CD14-positive monocyte (primary cell): ENCODE measurements around the gene SNAI1. TPM values are rescaled to one million over a fixed set of nuclear protein-coding genes. Genes with fewer than 3 reads are reported as not detected.

Experiments
- DNase-seq, 3 donors: peaks; one replicate each; pipeline ENCODE4 v3.0.0-alpha.2; 2011 to 2022
- H2AFZ ChIP-seq: 2 replicates; pipeline ENCODE4 v1.6.0; 2012; ENCODE audit warnings: mild to moderate bottlenecking, low read depth, low read length, inconsistent platforms; ENCODE audit not compliant: insufficient read depth, poor library complexity, severe bottlenecking
- H3K27ac ChIP-seq, 2 donors: 1 replicate in 1 of 2; 2 replicates in 1 of 2; pipeline ENCODE4 v1.5.1; 2012 to 2013; ENCODE audit warnings: low read length in 2 of 2, control low read depth in 1 of 2, inconsistent platforms in 1 of 2, low read depth in 1 of 2, mild to moderate bottlenecking in 1 of 2
- H3K27me3 ChIP-seq, 2 donors: one replicate each; pipeline versions ENCODE4 v1.6.0 to v1.6.1; 2011 to 2013; ENCODE audit warnings: low read length in 2 of 2; ENCODE audit not compliant: control insufficient read depth in 2 of 2, insufficient read depth in 2 of 2
- H3K36me3 ChIP-seq, 2 donors: replicated peaks in 1 of 2; 1 replicate in 1 of 2; 2 replicates in 1 of 2; pipeline versions ENCODE4 v1.5.1 to v1.6.1; 2012 to 2013; ENCODE audit warnings: low read length in 2 of 2, control low read depth in 1 of 2, inconsistent platforms in 1 of 2, mild to moderate bottlenecking in 1 of 2; ENCODE audit not compliant: insufficient read depth in 2 of 2, control insufficient read depth in 1 of 2
- H3K4me1 ChIP-seq, 2 donors: 1 replicate in 1 of 2; 2 replicates in 1 of 2; pipeline versions ENCODE4 v1.5.1 to v1.6.1; 2012 to 2013; ENCODE audit warnings: low read length in 2 of 2, control low read depth in 1 of 2, inconsistent platforms in 1 of 2, mild to moderate bottlenecking in 1 of 2, moderate library complexity in 1 of 2; ENCODE audit not compliant: insufficient read depth in 2 of 2, control insufficient read depth in 1 of 2
- H3K4me2 ChIP-seq: replicated peaks from 2 replicates; pipeline ENCODE3; 2012; ENCODE audit warnings: low read length, moderate library complexity, mild to moderate bottlenecking; ENCODE audit not compliant: poor library complexity, severe bottlenecking; ENCODE audit errors: extremely low read depth
- H3K4me3 ChIP-seq, 3 experiments: fragments of 200-600 bp in 1 of 3; sonication (generic) in 1 of 3; replicated peaks in 1 of 3; 1 replicate in 2 of 3; 2 replicates in 1 of 3; pipeline ENCODE4 v1.5.1; 2011 to 2013; ENCODE audit warnings: low read length in 3 of 3, mild to moderate bottlenecking in 3 of 3, control low read depth in 2 of 3, low read depth in 2 of 3, inconsistent platforms in 1 of 3, moderate library complexity in 1 of 3
- H3K79me2 ChIP-seq: 2 replicates; pipeline ENCODE4 v1.6.0; 2012; ENCODE audit warnings: mild to moderate bottlenecking, control low read depth, inconsistent platforms, low read length, moderate library complexity; ENCODE audit not compliant: insufficient read depth
- H3K9ac ChIP-seq: 2 replicates; pipeline ENCODE4 v1.6.0; 2017; ENCODE audit warnings: low read length, mild to moderate bottlenecking; ENCODE audit not compliant: insufficient read depth, poor library complexity, severe bottlenecking
- H3K9me3 ChIP-seq, 2 donors: replicated peaks in 1 of 2; 1 replicate in 1 of 2; 2 replicates in 1 of 2; pipeline versions ENCODE4 v1.5.1 to v1.6.1; 2012 to 2013; ENCODE audit warnings: low read length in 2 of 2, control low read depth in 1 of 2; ENCODE audit not compliant: control insufficient read depth in 1 of 2, insufficient read depth in 1 of 2
- H4K20me1 ChIP-seq: 2 replicates; pipeline ENCODE4 v1.6.0; 2012; ENCODE audit warnings: mild to moderate bottlenecking, low read length, control low read depth, moderate library complexity; ENCODE audit not compliant: insufficient read depth
- H3K27ac Mint-ChIP-seq, 7 donors: one replicate each; pipeline ENCODE4 v1.8.0; 2020; ENCODE audit warnings: mild to moderate bottlenecking in 7 of 7, mixed read lengths in 7 of 7, moderate library complexity in 6 of 7, inconsistent platforms in 2 of 7
- H3K27me3 Mint-ChIP-seq, 3 donors: one replicate each; pipeline ENCODE4 v1.8.0; 2021 to 2022; ENCODE audit warnings: low read depth in 3 of 3, mild to moderate bottlenecking in 3 of 3, mixed read lengths in 3 of 3, moderate library complexity in 3 of 3, inconsistent platforms in 1 of 3
- H3K36me3 Mint-ChIP-seq, 2 donors: one replicate each; pipeline ENCODE4 v1.8.0; 2020; ENCODE audit warnings: mixed read lengths in 2 of 2, inconsistent platforms in 1 of 2, mild to moderate bottlenecking in 1 of 2
- H3K4me1 Mint-ChIP-seq: one replicate; pipeline ENCODE4 v1.8.0; 2020; ENCODE audit warnings: mild to moderate bottlenecking, mixed read lengths
- H3K4me3 Mint-ChIP-seq, 2 donors: one replicate each; pipeline ENCODE4 v1.8.0; 2020; ENCODE audit warnings: mild to moderate bottlenecking in 2 of 2, mixed read lengths in 2 of 2, moderate library complexity in 1 of 2
- H3K9me3 Mint-ChIP-seq, 7 donors: one replicate each; pipeline ENCODE4 v1.8.0; 2020 to 2022; ENCODE audit warnings: mixed read lengths in 7 of 7, mild to moderate bottlenecking in 6 of 7, moderate library complexity in 6 of 7, inconsistent platforms in 2 of 7
- WGBS: methylation state at CpG from one replicate; pipeline ENCODE4 v1.1.5; 2013; ENCODE audit warnings: missing lambda C conversion rate; ENCODE audit not compliant: insufficient coverage; 5-methylcytosine and 5-hydroxymethylcytosine counted together
- intact Hi-C, 2 donors: fragments of 100-400 bp; cut with micrococcal nuclease; formaldehyde crosslinking; loops; one replicate each; pipeline versions ENCODE4 v1.15.0 to v1.15.1; 2023
- polyA plus RNA-seq, 3 donors: library from polyadenylated mRNA; depleted of rRNA in 1 of 3; unstranded in 2 of 3; stranded (reverse) in 1 of 3; fragments of 300-500 nt in 2 of 3; fragments of >200 nt in 1 of 3; fragmentation: Illumina TruSeq in 2 of 3; gene quantifications; 1 replicate in 2 of 3; 2 replicates in 1 of 3; pipeline ENCODE4 v1.2.3, GENCODE V29; 2012 to 2021
- TF ChIP-seq, protein P1 (sequence below): fragments of 200-600 bp; IDR thresholded peaks from one replicate; pipeline ENCODE4 v1.8.0; 2022; ENCODE audit warnings: antibody characterized with exemption, mild to moderate bottlenecking

The SNAI1 gene
- polyA plus RNA-seq, 3 donors, result 2.4 to 181 (median 2.6) TPM

- no peak overlapping the region for H3K27ac ChIP-seq
- no peak overlapping the region for H3K4me2 ChIP-seq
- no peak overlapping the region for H3K9ac ChIP-seq
- H3K27me3 ChIP-seq, result no peaks in the 10 kb centered on the region
- H2AFZ ChIP-seq, result no peak overlapping the region
- H3K36me3 Mint-ChIP-seq, result peaks cover 0 to 5% of the 10 kb centered on the region in 2 donors
- no peak overlapping the region for H3K4me3 ChIP-seq
- H3K9me3 ChIP-seq, result no peaks in the 10 kb centered on the region
- intact Hi-C loops, result no loop called here
- H3K4me1 Mint-ChIP-seq, result peaks cover 52% of the 10 kb centered on the region
- H3K27me3 Mint-ChIP-seq, result peaks cover 4 to 10% (median 7%) of the 10 kb centered on the region in 3 donors
- WGBS, result 84% methylated on average over 4 of the region's 4 CpGs
- H3K79me2 ChIP-seq, result no peaks in the 10 kb centered on the region
- H3K4me3 Mint-ChIP-seq, result no peak overlapping the region
- peak overlapping the region in 3 of 7 donors; percentile 15 to 60 (median 58) for H3K27ac Mint-ChIP-seq
- peaks cover 48% of the 10 kb centered on the region in 2 donors for H3K4me1 ChIP-seq
- TF ChIP-seq, protein P1, sequence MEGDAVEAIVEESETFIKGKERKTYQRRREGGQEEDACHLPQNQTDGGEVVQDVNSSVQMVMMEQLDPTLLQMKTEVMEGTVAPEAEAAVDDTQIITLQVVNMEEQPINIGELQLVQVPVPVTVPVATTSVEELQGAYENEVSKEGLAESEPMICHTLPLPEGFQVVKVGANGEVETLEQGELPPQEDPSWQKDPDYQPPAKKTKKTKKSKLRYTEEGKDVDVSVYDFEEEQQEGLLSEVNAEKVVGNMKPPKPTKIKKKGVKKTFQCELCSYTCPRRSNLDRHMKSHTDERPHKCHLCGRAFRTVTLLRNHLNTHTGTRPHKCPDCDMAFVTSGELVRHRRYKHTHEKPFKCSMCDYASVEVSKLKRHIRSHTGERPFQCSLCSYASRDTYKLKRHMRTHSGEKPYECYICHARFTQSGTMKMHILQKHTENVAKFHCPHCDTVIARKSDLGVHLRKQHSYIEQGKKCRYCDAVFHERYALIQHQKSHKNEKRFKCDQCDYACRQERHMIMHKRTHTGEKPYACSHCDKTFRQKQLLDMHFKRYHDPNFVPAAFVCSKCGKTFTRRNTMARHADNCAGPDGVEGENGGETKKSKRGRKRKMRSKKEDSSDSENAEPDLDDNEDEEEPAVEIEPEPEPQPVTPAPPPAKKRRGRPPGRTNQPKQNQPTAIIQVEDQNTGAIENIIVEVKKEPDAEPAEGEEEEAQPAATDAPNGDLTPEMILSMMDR, result no peak
- no peaks in the 10 kb centered on the region for H4K20me1 ChIP-seq
- DNase-seq, result no peak
- no peaks in the 10 kb centered on the region for H3K9me3 Mint-ChIP-seq
- no peaks in the 10 kb centered on the region for H3K36me3 ChIP-seq
These were observed 34.9 kb downstream of the SNAI1 start for GRCh38 chr20:50017576-50018248.

GRCh38 chr20:50019466-50020256 is 36.9 kb downstream of the SNAI1 start:
- WGBS, result 96% methylated on average over 11 of the region's 13 CpGs
- TF ChIP-seq, protein P1, result no peak
- peaks cover 0 to 2% of the 10 kb centered on the region in 2 donors for H3K36me3 Mint-ChIP-seq
- Histone ChIP-seq H3K9ac (peak overlapping the region; percentile 11), H4K20me1 (no peaks in the 10 kb centered on the region), H2AFZ (no peak overlapping the region), H3K4me1 (peaks cover 33 to 39% of the 10 kb centered on the region in 2 donors), H3K9me3 (no peaks in the 10 kb centered on the region), H3K27ac (peak overlapping the region; percentile 75 to 81), H3K4me3 (no peak overlapping the region), H3K4me2 (no peak overlapping the region), H3K36me3 (no peaks in the 10 kb centered on the region), H3K27me3 (no peaks in the 10 kb centered on the region), H3K79me2 (no peaks in the 10 kb centered on the region)
- peaks cover 3 to 9% (median 7%) of the 10 kb centered on the region in 3 donors for H3K27me3 Mint-ChIP-seq
- H3K4me1 Mint-ChIP-seq, result peaks cover 40% of the 10 kb centered on the region
- no peaks in the 10 kb centered on the region for H3K9me3 Mint-ChIP-seq
- intact Hi-C loops, result no loop called here
- H3K4me3 Mint-ChIP-seq, result no peak overlapping the region
- no peak for DNase-seq
- peak overlapping the region; percentile 88 to 97 (median 94) for H3K27ac Mint-ChIP-seq
